Frontal cortex (tissue), 4 donors: ENCODE results near the gene PARD6G. TPM values are rescaled to one million over a fixed set of nuclear protein-coding genes. Genes with fewer than 3 reads are reported as not detected.
"Not testable (repeated sequence)": the region's sequence is repeated elsewhere in the genome, so short reads cannot be mapped to it uniquely, and the experiment has no call there.

Experiments used
- DNase-seq, 2 donors: peaks; one replicate each; pipeline ENCODE4 v3.0.0; 2012; ENCODE audit warnings: low spot score in 2 of 2
- FAIRE-seq: peaks from 2 replicates; lab custom pipeline; 2012; peaks lifted over from hg19 to GRCh38; lab: Jason Lieb, UNC
- total RNA-seq: library from RNA; depleted of rRNA; stranded (reverse); fragments of >200 nt; gene quantifications from one replicate; pipeline ENCODE4 v1.2.3, GENCODE V29; 2014
- donor health status: control.
- donor health status: control.
- donor health status: control.

The PARD6G gene
- total RNA-seq, 1 donor from 2014 or later, result 9.4 TPM

DNA sequence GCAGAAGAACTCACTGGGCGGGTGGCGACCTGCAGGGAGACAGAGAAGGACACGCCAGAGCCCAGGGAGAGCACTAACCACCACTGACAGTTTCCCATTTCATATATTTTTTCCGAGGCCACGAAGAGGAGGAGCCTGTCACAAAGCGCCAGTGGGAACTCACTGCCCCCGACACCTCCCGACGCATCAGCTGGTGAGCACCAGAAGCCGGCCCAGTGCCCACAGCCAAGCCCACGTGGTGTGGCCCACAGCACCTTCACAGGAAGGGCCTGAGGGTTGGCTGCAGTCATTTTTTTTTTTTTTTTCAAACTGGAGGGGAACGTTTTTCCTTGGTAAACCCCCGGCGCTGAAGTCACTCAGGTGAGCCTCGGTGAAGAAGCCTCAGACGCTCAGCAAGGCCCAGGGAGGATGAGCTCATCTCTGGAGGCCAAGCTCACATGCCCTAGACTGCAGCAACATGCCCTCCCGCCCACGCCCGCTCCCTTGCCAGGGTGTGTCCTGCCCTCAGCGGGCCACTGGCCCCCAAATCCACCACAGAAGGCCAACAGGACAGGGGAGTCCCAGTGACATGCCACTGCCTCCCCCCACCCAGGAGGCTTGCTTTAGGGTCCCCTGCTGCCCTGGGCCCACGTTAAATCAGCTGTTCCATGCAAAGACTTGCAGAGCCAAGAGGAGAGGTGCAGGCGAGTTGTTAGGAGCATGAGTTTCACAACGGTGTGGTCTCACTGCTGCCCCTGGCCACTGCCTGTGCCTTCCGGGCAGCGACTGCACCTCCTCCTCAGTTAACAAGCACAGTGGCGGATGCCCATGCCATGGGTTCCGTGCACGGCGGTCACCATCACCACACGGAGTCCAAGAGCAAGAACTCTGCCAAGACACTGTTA, 68.1 kb downstream of the PARD6G start:
- DNase-seq, result no peak
- no peak for FAIRE-seq

DNA sequence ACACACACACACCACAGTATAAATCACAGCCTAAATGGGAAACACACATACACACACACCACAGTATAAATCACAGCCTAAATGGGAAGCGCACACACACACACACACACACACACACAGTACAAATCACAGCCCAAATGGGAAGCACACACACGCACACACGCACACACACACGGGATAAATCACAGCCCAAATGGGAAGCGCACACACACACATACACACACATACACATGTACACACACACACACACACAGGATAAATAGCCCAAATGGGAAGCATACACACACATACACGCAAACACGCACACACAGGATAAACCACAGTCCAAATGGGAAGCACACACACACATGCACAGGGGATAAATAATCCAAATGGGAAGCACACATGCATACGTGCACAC, 70.2 kb downstream of the PARD6G start:
- no peak for DNase-seq
- no peak for FAIRE-seq

DNA sequence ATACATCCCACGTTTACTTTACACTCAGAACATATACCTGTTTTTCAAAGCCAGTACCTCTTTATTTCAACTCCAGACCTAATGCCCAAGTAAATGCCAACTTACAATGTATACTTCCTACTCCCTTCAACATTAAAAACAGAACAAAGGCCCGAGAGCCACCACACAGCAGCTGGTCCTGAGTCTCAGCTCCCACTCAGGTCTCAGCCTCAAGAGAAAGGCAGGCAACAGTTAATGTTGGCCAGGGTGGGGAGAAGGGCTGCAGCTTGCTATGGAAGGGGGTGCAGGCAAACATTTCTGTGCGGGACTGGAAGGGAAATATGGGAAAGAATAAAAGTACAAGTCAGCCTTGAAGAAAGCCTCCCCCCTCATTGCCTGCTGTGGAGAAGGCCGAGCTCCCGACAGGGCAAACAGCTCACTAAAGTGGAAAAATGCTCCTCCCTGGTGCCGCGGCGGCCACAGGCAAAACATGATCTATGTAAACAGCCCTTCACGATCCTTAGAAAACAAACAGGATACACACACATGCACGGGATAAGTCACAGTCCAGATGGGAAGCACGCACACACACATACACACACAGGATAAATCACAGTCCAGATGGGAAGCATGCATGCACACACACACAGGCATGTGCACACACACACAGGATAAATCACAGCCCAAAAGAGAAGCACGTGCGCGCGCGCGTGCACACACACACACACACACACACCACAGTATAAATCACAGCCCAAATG, 70.8 kb downstream of the PARD6G start:
- FAIRE-seq (no peak), DNase-seq (no peak)

DNA sequence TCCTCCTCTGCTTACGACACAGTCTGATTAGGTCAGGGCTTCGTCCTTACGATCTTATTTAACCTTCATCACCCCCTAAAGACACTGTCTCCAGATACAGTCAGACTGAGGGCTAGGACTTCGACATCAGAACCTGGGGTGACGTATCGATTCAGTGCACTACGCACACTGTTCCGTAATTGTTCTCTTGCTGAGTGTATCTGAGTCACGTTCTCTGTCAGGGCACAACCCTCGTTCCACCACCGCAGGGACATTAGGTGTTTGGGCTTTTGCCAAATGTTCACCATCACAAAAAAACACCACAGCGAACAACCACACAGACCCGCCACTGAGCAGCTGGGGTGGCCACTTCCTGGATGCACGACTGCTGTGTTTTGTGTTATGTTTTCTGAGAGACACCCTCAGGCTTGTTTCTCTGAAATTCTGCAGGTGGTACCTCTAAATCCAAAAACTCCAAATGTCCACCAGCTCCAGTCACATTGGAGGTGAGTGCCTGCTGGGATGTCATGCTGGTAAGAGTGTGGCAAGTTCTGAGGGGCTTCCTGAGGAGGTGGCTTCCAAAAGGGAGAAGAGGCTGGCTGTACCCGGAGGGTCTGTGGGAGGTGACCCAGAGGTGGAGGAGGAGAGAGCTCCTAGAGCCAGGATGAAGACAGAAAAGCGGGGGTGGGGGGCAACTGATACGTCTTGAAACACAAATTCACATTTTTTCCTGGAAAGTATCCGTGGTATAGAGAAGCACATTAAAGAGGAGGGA, 71.7 kb downstream of the PARD6G start:
- no peak for DNase-seq
- FAIRE-seq, result no peak

DNA sequence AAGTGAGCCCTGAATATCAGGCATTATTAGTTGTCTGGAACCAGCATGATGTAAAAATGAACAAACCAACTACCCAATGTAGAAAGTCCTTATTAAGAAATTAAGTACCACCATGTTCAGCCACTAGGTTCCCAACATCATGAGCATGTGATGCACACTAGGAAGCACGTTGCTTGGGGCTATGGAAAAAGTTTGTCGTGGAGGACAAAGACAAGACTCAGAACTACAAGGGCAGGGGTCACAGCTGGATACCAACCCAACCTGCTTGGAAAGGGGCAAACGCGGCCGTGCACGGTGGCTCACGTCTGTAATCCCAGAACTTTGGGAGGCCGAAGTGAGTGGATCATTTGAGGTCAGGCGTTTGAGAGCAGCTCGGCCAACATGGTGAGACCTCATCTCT, 74.3 kb downstream of the PARD6G start:
- FAIRE-seq, result no peak

DNA sequence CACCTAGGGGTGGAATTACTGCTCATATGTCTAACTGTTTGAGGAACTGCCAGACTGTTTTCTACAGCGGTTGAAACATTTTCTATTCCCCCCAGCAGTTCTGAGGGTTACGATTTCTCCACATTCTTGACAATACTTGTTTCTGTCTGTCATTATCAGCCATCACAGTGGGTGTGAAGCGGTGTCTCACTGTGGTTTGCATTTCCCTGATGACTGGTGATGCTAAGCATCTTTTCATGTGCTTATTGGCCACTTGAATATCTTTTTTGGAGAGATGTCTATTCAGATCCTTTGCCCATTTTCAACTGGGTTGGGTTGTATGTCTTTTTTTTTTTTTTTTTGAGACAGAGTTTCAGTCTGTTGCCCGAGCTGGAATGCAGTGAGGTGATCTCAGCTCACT, 75.3 kb downstream of the PARD6G start:
- FAIRE-seq, result no peak
- no peak for DNase-seq

More for the DNA sequence above, 74.3 kb downstream of the PARD6G start:
- no peak for DNase-seq

DNA sequence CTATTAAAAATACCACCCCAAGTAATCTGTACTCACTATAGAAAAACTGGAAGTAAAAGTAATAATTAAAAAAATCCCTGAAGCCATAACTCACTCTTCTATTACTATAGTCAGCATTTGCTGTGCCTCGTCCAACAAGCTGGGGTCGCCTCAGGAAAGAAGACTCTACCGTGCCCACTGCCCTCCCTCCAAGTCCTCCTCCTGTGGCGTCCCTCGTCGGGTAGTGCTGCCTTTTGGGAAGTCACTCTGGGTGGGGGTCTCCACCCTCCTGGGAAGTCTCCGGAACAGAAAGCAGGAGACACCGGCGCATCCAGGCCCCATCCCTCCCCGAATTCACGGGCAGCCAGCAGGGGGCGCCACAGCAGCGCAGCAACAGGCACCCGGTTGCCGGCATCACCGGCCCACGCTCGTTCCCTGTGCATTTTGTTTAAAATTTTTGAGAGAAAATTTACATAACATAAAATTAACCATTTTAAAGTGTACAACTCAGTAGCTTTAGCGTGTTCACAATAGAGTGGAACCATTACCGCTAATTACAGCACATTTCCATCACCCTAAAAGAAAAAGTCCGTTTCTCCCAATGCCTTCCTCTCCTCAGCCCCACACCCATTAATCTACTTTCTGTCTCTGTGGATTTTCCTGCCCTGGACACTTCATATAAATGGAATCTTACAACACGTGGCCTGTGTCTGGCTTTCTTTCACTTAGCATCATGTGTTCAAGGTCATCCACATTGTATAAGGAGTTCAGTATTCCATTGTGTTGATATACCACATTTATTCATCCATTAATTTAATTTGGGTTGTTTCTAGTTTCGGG, 76.1 kb downstream of the PARD6G start:
- DNase-seq (peak; percentile 47 to 72), FAIRE-seq (no peak)

DNA sequence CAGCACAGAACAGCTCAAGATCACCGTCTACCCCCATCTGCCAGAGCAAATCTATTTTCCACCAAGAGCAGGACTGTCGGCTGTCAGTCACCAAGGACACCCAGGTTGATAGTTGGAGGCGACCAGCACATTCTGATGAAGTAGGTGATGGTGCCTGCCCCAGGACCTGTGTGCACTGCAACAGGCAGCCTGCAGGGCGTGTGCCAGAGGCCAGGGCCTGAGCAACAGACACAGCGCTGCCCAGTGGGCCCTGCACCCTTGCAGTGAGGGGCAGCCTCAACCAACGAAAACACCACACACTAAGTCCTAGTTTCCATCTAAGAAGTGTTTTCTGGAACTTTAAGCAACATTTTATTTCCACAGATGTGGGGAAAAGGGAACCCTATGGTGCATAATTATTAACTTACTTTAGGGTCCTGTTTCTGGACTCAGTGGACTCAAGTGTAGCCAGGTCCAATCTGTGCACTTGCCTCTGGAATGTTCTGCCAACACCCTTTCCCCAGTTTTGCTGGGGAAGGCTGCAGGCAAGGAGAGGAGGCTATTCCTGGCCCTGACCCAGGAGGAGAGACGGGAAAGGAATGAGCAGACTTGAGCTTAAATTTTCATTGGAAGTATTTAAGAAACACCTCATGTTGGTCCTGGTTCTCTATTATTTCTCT, 76.8 kb downstream of the PARD6G start:
- FAIRE-seq (no peak), DNase-seq (no peak)

DNA sequence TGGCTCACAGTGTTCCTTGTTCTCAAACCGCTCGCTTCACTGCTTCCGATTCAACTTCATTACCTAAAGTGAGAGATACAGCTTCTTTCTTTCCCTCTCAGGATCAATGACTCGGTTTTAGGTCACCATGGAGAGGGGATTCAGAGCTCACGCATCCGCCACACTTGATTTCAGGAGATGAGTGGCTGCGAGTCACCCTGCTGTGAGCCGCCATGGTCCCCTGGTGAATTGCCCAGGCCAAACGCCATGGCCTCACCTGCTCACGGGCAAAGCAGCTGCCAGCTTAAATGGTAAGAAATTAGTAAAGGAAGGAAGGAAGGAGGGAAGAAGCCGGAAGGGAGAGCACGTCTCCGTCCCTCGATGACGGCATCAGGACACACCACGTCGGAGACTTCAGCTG, 77.7 kb downstream of the PARD6G start:
- no peak for DNase-seq
- no peak for FAIRE-seq

DNA sequence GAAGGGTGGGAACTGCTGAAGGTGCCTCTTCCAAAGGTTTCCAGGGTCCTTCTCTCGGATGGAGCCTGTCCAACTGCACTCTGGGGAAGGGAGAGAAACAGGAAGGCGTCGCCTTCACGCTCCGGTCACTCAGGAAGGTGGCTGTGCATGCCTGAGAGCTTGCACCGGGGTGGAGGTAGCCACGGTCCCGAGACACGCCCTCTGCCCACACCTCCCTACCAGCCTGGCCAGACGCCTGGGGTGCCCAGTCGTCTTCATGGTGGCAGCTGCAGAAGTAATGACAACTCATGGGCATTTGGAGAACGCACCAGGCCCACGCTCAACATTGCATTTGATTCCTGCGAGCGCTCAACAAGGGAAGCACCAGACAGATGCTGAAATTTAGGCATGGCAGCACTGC, 78.3 kb downstream of the PARD6G start:
- DNase-seq (no peak), FAIRE-seq (no peak)

DNA sequence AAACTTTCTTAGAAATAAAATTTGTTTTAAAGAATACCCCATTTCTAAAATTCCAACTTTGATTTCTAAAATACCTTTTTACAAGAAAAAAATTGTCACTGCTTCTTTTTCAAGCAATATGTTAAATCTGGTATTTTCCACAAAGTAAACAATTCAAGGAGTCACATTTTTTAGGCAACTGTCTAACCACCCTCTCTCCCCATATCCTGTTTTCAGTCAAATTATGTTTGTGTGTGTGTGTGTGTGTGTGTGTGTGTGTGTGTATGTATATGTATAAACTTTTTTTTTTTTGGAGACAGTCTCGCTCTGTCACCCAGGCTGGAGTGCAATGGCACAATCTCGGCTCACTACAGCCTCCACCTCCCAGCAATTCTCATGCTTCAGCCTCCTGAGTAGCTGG, 79.0 kb downstream of the PARD6G start:
- no peak for DNase-seq
- no peak for FAIRE-seq

DNA sequence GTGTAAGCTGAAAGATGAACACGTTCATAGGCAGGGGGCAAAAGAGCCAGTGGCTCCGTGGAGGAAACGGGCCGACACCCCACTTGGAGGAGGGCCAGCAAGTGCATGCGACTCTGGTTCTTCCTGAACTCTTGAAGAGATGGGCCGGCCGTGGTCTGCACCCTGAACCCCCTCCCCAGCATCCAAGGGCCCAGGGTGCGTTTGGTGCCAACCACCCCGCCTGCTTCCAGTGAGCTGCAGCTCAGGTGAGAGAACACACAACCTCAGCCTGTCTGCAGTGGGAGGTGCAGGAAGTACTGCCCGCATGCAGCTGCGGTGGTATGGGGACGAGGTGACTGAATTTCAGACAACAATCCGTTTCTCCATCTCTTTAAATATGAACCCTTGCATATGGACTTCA, 79.4 kb downstream of the PARD6G start:
- FAIRE-seq, result no peak

DNA sequence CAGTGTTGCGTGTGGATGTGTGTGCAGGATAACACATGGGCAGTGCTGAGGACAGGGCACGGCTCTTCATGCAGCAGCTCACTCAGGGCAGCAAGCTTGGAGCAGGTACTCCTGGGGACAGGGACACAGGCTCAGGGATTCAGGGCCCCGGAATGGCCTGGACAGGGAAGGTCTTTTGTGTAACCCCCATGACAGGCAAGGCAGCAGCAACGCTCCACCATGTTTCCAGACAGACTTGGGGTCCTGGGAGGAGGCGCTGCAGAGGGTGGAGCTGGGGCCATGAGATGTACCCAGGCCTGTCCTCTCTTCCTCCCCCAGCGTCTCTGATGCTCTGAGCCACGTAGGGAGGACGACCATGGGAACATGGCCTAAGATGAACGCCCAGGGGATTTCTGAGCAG, 80.0 kb downstream of the PARD6G start:
- DNase-seq, result no peak
- FAIRE-seq, result no peak

More for the DNA sequence above, 79.4 kb downstream of the PARD6G start:
- no peak for DNase-seq

DNA sequence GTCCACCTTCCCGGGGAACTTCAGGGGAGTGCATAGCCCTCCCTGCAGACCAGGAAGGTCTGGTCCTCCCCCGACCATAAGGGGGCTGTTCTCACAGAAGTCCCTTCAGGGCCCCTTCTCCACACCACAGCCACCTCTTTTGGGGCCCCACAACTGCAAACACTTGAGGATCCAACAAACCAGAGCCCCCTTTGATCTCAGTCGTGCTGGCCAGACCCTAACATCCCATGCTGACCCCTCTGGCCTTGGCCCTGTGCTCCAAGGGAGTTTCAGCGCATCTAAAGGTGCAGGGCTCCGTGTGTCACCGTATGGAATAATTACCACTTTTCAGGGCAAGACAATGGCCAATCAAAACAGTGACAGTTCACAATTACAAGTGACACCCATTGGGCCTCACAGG, 80.6 kb downstream of the PARD6G start:
- FAIRE-seq (no peak), DNase-seq (no peak)

DNA sequence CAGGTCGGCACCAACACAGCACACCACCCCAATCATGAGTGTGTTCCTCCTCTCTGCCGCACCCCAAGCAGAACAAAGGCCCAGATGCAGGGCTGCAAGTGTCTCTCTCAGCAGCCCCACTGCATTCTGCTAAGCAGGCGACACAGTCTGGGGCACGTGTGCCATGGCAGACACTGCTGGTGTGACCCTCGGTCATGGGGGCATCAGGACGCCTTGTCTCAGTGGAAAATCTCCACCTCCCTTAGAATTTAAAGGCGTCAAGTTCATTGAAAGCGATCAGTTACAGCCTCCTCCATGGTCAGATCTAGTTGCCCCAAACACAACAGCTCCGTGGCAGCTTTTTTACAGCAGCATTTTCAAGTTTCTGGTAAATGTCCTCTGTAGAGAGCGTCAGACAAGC, 81.1 kb downstream of the PARD6G start:
- no peak for DNase-seq
- no peak for FAIRE-seq

DNA sequence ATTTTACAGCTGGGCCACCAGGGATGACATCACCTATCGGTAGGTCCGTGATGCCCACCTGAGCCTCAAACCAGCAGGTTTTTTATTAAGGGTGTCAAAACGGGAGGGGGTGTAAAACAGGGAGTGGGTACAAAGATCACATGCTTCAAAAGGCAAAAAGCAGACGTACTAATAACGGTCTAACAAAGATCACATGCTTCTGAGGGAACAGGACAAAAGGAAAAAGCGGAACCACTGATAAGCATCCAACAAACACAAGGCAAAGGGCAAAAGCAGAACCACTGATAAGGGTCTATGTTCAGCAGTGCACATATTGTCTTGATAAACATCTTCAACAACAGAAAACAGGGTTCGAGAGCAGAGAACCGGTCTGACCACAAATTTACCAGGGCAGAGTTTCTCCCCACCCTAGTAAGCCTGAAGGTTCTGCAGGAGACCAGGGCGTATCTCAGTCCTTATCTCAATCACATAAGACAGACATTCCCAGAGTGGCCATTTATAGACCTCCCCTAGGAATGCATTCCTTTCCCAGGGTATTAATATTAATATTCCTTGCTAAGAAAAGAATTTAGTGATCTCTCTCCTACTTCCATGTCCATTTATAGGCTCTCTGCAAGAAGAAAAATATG, 82.5 kb downstream of the PARD6G start:
- DNase-seq, FAIRE-seq: not testable (repeated sequence)

DNA sequence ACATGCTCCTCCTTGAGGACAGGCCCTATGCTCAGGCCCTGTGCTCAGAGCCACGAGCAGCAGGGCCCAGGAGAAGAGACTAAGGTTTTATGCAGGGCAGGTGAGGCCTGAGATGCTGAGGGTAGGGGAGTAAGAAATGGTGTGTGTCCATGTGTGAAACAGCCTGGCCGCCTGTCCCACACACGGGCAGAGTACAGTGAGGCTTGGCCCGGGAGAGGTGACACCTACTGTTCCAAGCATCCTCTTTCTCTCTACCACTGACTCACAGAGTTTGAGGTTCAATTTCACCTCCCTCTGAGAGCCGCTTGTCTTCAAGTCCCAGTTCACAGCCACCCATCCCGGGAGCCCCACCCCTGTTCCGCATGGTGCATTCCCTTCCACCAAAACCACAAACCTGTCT, 84.1 kb downstream of the PARD6G start:
- DNase-seq (no peak), FAIRE-seq (no peak)

DNA sequence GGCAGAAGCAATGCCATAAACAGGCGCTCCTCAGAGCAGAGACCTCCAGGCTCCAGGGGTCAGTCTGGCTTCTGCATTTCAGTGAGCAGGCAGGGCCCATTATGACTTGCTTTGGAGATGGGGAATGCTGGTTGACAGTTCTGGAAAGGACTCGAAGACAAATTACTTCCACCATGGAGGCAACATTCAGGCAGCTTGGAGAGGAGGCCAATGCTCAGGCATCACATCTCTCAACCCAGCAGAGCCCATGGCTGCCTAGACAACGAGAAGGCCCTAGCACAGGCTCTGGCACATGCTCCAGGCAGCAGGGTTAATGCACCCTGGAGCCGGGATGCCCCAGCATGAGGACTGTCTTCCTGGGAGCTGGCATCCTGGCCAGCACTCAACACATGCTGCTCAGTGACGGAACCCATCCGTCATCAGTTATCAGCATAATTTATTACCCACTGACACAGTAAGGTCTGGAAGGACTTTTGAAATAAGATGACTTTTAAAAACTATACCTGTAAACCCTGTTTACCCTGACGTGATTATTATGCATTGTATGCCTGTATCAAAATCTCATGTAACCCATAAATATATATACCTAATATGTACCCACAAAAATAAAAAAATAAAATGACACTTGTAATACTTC, 85.4 kb downstream of the PARD6G start:
- no peak for DNase-seq
- no peak for FAIRE-seq
